Fibroblast of the aortic adventitia (primary cell): ENCODE measurements around the gene ITPR2. TPM values are rescaled to one million over a fixed set of nuclear protein-coding genes. Genes with fewer than 3 reads are reported as not detected.

Experiments
- DNase-seq: peaks from one replicate; pipeline ENCODE4 v3.0.0-alpha.2; 2010; ENCODE audit warnings: low read depth
- H3K4me3 ChIP-seq: 2 replicates; pipeline ENCODE4 v1.5.1; 2011; ENCODE audit warnings: low read depth, mild to moderate bottlenecking, control low read depth, low read length, moderate library complexity
- total RNA-seq: library from RNA; depleted of rRNA; stranded (reverse); fragments of >200 nt; gene quantifications from 2 replicates; pipeline ENCODE4 v1.2.3, GENCODE V29; 2012; ENCODE audit warnings: low replicate concordance
- TF ChIP-seq, protein P1 (sequence below): IDR thresholded peaks from 2 replicates; pipeline ENCODE4 v1.5.1; 2011; ENCODE audit warnings: mild to moderate bottlenecking, low read length, control low read depth, inconsistent platforms; ENCODE audit not compliant: insufficient read depth

Gene ITPR2
- total RNA-seq, 1 donor, result 15.5 TPM

DNA sequence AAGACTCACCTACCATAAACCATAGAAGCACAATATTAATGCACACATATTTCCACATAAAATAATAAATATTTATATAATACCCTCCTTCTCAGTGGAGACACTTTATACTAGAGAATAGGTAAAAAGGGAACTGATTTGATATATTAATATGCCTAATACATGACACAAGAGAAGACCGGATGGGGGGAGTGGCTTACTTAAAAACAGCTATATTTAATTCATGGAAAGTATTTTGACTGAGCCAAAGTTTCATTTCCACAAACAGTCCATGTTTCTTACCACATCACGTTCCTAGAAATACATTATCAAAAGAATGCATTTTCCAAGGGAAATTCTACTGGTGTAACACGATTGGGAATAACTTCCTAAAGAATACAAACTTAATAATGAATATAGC lies 63.4 kb downstream of the ITPR2 start:
- no peak overlapping the region for H3K4me3 ChIP-seq
- TF ChIP-seq, protein P1, sequence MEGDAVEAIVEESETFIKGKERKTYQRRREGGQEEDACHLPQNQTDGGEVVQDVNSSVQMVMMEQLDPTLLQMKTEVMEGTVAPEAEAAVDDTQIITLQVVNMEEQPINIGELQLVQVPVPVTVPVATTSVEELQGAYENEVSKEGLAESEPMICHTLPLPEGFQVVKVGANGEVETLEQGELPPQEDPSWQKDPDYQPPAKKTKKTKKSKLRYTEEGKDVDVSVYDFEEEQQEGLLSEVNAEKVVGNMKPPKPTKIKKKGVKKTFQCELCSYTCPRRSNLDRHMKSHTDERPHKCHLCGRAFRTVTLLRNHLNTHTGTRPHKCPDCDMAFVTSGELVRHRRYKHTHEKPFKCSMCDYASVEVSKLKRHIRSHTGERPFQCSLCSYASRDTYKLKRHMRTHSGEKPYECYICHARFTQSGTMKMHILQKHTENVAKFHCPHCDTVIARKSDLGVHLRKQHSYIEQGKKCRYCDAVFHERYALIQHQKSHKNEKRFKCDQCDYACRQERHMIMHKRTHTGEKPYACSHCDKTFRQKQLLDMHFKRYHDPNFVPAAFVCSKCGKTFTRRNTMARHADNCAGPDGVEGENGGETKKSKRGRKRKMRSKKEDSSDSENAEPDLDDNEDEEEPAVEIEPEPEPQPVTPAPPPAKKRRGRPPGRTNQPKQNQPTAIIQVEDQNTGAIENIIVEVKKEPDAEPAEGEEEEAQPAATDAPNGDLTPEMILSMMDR, result no peak
- no peak for DNase-seq

DNA sequence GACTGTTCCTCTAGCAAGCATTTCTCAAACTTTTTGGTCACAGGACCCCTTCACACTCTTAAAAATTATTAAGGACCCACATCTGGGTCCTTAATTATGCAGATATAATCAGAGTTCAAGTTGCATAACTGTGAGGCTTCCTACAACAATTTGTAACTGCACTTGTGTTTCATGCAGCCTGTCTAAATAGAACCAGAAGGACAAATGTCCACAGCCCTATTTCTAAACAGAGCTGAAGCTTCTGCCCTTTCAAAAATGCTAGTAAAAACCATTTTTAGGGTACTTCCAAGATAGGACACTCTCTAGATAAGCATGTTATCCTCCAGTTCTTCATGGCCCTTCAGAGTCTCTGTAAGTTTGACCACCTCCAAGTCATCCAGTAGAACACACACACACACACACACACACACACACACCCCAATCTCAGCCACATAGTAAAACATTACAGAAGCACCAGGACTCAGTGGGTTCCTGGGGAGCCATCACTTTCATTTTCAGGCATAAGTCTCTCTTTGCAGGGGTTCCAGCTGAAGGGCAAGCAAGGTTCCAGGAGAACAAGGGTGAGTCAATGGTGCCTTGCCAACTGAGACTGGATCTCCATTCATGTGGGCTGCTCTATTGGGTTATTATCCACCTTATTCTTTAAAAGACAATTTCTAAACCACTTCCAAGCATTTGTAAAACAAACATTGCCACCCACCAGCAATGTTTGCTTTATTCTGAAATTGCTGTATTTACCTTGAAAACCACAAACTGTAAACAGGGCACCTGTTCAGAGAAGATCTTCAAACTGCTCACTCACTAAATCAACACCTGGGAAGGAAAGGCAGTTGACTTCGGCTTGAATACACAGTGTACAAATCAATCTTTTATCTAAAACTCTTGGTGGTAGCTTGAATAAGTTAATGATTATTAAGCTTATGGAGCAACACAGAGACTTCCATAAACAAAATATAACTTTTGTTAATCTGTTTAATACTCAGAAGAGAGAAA lies 64.1 kb downstream of the ITPR2 start:
- TF ChIP-seq, protein P1, result no peak
- no peak overlapping the region for H3K4me3 ChIP-seq
- DNase-seq, result no peak

GRCh38 chr12:26767865-26768264 lies 65.1 kb downstream of the ITPR2 start:
- TF ChIP-seq, protein P1, result no peak
- no peak overlapping the region for H3K4me3 ChIP-seq
- DNase-seq, result no peak

- DNase-seq, result no peak
- TF ChIP-seq, protein P1, result no peak
- no peak overlapping the region for H3K4me3 ChIP-seq
Observed at GRCh38 chr12:26767116-26767515, 65.9 kb downstream of the ITPR2 start.

DNA sequence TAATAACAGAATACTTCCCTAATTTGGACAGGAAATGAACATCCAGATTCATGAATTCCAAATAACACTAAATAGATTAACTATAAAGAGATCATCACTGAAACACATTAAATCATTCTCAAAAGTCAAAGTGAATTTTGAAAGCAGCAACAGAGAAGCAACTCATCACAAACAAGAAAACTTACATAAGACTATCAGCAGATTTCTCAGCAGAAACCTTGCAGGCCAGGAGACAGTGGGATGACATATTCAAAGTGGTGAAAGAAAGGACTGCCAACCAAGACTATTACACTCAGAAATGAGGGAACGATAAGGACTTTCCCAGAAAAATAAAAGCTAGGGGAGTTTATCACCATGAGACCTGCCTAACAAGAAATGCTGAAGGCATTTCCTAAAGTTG lies 70.8 kb downstream of the ITPR2 start:
- no peak for DNase-seq
- TF ChIP-seq, protein P1, result no peak
- no peak overlapping the region for H3K4me3 ChIP-seq

GRCh38 chr12:26761775-26762174 lies 71.2 kb downstream of the ITPR2 start:
- TF ChIP-seq, protein P1, result no peak
- H3K4me3 ChIP-seq, result no peak overlapping the region
- no peak for DNase-seq
